Astrocyte (in vitro differentiated cells and primary cell): ENCODE measurements around the gene S100A16.

Source experiments
- EZH2 ChIP-seq: IDR thresholded peaks from 2 replicates; pipeline ENCODE4 v1.6.1; 2012; ENCODE audit warnings: mild to moderate bottlenecking, low read length, inconsistent platforms; ENCODE audit not compliant: insufficient read depth
- TF ChIP-seq, protein P1 (sequence below): IDR thresholded peaks from 2 replicates; pipeline ENCODE4 v1.5.1; 2011; ENCODE audit warnings: low read depth, mild to moderate bottlenecking, inconsistent platforms, low read length, moderate library complexity; ENCODE audit not compliant: insufficient read depth

DNA sequence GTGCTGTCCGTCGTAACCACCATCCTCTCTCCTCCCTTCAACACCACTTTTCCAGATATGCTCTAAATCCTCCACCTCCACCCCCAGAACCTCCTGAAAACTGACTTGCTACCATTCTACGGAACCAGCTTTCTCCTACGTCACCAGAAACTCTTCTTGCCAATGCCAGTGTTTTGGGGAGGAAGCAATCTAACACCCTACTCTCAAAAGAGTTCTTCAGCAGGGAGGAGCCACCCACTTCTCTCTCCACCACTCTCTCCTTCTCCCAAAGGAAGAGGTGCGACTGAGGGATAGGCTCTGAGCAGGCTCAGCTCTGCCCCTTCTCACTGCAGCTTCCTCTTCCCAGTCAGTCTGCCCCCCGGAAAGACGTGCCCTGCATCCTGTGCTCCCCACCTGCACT is 41.2 kb downstream of the S100A16 start:
- TF ChIP-seq, protein P1, sequence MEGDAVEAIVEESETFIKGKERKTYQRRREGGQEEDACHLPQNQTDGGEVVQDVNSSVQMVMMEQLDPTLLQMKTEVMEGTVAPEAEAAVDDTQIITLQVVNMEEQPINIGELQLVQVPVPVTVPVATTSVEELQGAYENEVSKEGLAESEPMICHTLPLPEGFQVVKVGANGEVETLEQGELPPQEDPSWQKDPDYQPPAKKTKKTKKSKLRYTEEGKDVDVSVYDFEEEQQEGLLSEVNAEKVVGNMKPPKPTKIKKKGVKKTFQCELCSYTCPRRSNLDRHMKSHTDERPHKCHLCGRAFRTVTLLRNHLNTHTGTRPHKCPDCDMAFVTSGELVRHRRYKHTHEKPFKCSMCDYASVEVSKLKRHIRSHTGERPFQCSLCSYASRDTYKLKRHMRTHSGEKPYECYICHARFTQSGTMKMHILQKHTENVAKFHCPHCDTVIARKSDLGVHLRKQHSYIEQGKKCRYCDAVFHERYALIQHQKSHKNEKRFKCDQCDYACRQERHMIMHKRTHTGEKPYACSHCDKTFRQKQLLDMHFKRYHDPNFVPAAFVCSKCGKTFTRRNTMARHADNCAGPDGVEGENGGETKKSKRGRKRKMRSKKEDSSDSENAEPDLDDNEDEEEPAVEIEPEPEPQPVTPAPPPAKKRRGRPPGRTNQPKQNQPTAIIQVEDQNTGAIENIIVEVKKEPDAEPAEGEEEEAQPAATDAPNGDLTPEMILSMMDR: no peak
- no peak for TF ChIP-seq EZH2
